ENCODE measurements around the gene GRIK3.

Gene GRIK3

DNA sequence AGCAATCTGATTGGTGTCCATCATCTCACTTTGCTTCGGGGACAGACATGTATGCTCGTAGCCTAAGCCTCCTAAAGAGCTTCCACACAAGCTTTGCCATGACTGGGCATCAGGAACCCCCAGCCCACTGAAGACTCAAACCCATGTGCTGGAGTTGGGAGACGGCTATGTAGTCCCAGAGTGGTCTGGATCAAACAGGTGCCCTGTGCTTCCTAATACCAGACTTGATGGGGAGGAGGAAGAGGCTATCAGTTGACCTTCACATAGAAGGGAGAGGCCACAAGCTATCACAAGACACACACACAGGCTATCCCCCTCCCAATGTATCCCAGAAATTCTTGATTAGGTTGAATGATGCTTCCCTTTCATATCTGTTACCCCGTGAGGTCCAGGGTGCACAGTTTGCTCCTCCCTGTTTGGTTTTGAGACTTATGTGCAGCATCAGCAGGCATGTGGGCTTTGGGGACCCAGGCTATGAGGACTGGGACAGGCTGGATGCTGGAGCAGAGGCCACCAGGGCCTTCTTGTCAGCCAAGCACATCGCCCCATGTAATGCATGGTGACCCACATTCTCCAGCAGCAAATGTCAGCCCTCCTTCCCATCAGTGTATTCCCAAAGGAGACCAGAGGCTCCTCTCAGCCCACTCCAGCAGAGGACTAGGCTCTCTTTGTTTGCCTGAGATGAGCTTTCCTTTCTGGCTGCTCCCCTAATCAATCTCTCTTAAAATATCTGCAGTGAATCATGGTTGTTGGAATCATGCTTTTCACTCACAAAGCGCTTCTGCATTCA lies 159.8 kb downstream of the GRIK3 start:
- Histone ChIP-seq H3K27ac (ENCODE audit: low read depth, low read length) (no peak overlapping the region), H3K27me3 (ENCODE audit: insufficient read depth, low read length) (no peaks in the 10 kb centered on the region), H2AFZ (ENCODE audit: low read length, unreplicated experiment) (no peak overlapping the region), H3K79me2 (ENCODE audit: control insufficient read depth, insufficient read depth, low read length, unreplicated experiment) (no peaks in the 10 kb centered on the region), H3K4me1 (ENCODE audit: control insufficient read depth, insufficient read depth, low read length, unreplicated experiment) (no peaks in the 10 kb centered on the region), H3K36me3 (ENCODE audit: insufficient read depth, low read length) (no peaks in the 10 kb centered on the region), H3K4me3 (ENCODE audit: low read depth, low read length) (no peak overlapping the region)

DNA sequence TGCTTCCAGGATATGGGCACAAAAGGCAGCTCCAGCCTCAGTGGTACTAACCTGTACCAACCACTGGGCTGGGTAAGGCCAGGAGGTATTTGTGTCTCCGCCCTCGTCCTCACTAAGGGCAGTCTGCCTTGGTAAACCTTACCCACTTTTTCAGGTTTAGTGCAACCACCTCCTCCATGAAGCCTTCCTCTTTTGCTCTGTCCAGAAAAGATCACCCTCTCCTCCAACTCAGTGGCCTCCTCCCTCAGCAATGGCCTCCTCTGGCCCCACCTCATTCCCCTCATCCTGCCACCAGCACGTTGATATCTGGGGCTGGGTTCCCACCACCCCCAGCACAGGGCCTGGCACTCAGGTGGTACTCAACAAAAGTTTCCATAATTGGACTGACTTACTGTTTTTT lies 161.5 kb downstream of the GRIK3 start:
- Histone ChIP-seq H3K27me3 (ENCODE audit: insufficient read depth, low read length) (no peaks in the 10 kb centered on the region), H2AFZ (ENCODE audit: low read length, unreplicated experiment) (no peak overlapping the region), H3K4me1 (ENCODE audit: control insufficient read depth, insufficient read depth, low read length, unreplicated experiment) (no peaks in the 10 kb centered on the region), H3K4me3 (ENCODE audit: low read depth, low read length) (no peak overlapping the region), H3K79me2 (ENCODE audit: control insufficient read depth, insufficient read depth, low read length, unreplicated experiment) (no peaks in the 10 kb centered on the region), H3K36me3 (ENCODE audit: insufficient read depth, low read length) (no peaks in the 10 kb centered on the region), H3K27ac (ENCODE audit: low read depth, low read length) (no peak overlapping the region)

DNA sequence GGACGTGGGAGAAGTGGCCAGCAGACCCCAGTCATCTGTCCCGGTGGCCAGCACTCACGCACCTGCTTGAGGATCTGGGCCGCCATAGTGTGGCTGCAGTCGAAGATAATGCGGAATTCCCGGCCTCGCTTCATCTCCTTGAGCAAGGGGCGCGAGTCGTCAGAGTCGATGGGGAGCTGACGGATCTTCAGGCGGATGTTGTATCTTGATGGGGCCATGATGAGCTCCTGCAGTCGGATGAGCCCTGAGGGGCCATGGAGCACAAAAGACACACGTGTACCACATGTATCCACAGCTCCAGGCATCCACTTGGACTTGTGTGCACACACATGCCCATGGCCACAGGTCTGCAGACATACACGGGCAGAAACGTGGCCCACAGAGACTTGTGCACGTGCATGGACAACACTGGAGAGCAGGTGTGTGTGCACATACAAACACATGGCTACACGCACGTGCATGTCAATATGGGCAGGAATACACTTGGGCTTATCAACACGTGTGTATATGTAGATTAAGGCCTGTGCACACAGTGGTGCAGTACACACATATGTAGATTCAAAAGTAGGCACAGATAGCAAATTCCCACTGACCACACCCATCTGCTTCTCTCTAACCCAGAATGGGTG lies 162.1 kb downstream of the GRIK3 start:
- H3K36me3 ChIP-seq (ENCODE audit: insufficient read depth, low read length) = no peaks in the 10 kb centered on the region
- no peak overlapping the region for H2AFZ ChIP-seq (ENCODE audit: low read length, unreplicated experiment)
- H3K27me3 ChIP-seq (ENCODE audit: insufficient read depth, low read length) = no peaks in the 10 kb centered on the region
- H3K79me2 ChIP-seq (ENCODE audit: control insufficient read depth, insufficient read depth, low read length, unreplicated experiment) = no peaks in the 10 kb centered on the region
- no peaks in the 10 kb centered on the region for H3K4me1 ChIP-seq (ENCODE audit: control insufficient read depth, insufficient read depth, low read length, unreplicated experiment)
- no peak overlapping the region for H3K4me3 ChIP-seq (ENCODE audit: low read depth, low read length)
- no peak overlapping the region for H3K27ac ChIP-seq (ENCODE audit: low read depth, low read length)

DNA sequence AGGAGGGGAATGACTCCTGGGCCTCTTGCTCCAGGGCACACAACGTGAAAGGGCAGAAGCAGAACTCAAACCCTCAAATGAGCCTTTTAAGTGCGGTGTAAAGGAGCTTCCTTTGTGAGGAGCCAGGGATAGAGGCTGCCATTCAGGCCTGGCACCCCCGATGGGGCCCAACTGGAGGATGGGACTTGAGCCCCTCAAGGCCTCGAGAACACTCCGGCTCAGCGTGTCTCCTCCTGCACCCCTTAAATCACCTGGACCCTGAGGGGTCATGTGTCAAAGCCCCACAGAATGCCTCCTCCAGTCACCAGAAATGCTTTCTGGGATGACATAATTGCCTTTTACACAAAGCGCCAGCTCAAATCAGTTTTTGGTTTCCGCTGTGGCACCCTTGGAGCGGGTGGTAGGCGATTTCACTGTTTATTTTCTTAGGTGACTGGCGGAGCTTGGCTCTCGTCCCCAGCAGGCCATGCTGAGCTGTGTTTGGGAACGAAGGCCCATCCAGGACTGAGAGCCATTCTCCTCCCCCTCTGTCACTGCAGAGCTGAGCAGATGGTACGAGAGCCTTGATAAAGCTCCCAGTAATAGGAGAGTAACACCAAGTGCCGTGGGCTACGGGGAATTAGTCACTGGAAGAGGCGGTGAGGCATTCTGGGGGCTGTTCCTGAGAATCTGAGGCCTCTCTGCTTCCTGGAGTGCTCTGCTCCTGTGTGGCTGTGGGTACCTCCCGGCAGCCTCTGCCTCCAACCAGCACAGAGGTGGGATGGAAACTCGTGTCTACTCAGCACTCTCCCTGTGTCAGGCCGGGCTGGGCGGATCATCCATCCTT lies 163.0 kb downstream of the GRIK3 start:
- Histone ChIP-seq H3K27me3 (ENCODE audit: insufficient read depth, low read length) (no peaks in the 10 kb centered on the region), H3K27ac (ENCODE audit: low read depth, low read length) (no peak overlapping the region), H3K79me2 (ENCODE audit: control insufficient read depth, insufficient read depth, low read length, unreplicated experiment) (no peaks in the 10 kb centered on the region), H3K36me3 (ENCODE audit: insufficient read depth, low read length) (no peaks in the 10 kb centered on the region), H3K4me1 (ENCODE audit: control insufficient read depth, insufficient read depth, low read length, unreplicated experiment) (no peaks in the 10 kb centered on the region), H3K4me3 (ENCODE audit: low read depth, low read length) (no peak overlapping the region), H2AFZ (ENCODE audit: low read length, unreplicated experiment) (no peak overlapping the region)

DNA sequence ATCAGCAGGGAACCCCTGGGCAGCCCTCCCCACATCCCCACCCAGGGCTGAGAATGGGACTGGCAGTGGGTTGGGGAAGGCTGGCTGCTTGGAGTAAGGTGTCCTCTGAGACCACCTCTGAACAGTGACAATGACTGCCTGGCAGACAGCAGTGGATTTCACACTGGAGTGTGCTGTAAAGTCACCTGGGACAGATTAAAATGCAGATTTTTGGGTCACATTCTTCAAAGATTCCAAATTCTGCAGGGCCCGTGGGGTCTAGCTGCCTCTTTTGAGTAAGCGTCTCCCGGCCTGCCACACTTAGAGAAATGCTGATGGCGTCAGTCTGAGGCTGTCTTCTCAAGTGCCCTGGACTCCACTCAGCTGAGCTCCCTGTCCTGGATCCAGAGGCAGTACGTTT lies 164.5 kb downstream of the GRIK3 start:
- H3K79me2 ChIP-seq (ENCODE audit: control insufficient read depth, insufficient read depth, low read length, unreplicated experiment) = no peaks in the 10 kb centered on the region
- no peak overlapping the region for H3K4me3 ChIP-seq (ENCODE audit: low read depth, low read length)
- H3K36me3 ChIP-seq (ENCODE audit: insufficient read depth, low read length) = no peaks in the 10 kb centered on the region
- no peaks in the 10 kb centered on the region for H3K4me1 ChIP-seq (ENCODE audit: control insufficient read depth, insufficient read depth, low read length, unreplicated experiment)
- no peak overlapping the region for H3K27ac ChIP-seq (ENCODE audit: low read depth, low read length)
- H2AFZ ChIP-seq (ENCODE audit: low read length, unreplicated experiment) = no peak overlapping the region
- H3K27me3 ChIP-seq (ENCODE audit: insufficient read depth, low read length) = no peaks in the 10 kb centered on the region

DNA sequence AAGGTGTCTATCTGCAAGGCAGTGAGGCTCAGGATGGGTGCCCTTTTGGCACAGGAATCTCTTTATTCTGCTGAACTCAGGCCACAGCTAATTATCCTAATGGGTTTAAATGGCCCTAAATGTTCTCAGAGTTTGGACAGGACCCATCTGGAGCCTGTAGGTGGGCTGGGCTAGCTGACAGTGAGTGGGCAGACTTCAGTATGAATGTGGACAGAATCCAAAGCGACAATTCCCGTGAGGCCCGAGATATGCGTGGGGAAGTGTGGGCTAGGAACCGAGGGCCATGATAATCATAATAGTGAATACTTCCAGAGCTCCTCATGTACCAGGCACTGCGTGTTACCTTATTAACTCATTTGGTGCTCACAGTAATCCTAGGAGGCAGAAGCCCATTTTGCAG lies 165.3 kb downstream of the GRIK3 start:
- H3K4me1 ChIP-seq (ENCODE audit: control insufficient read depth, insufficient read depth, low read length, unreplicated experiment) = no peaks in the 10 kb centered on the region
- H3K36me3 ChIP-seq (ENCODE audit: insufficient read depth, low read length) = no peaks in the 10 kb centered on the region
- no peaks in the 10 kb centered on the region for H3K27me3 ChIP-seq (ENCODE audit: insufficient read depth, low read length)
- H3K27ac ChIP-seq (ENCODE audit: low read depth, low read length) = no peak overlapping the region
- H3K79me2 ChIP-seq (ENCODE audit: control insufficient read depth, insufficient read depth, low read length, unreplicated experiment) = no peaks in the 10 kb centered on the region
- H2AFZ ChIP-seq (ENCODE audit: low read length, unreplicated experiment) = no peak overlapping the region
- H3K4me3 ChIP-seq (ENCODE audit: low read depth, low read length) = no peak overlapping the region

DNA sequence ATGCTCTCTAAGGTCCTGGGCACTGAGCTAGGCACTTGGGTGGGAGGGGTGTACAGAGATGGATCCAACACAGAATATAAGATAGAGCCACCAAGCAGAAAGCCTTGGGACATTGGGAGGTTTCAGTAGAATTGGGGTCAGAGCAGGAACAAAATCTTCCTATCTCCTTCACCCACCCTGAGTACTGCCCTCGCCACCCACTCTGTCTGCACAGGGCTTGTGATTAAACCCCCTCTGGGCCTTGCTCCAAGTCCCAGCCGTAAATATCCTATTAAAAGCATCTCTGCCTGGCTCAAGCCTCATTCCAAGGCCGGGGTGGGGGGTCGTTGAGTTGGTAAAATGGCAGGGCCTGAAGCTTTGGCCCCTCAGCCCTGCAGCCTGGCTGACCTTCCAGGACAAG lies 166.7 kb downstream of the GRIK3 start:
- Histone ChIP-seq H3K4me1 (ENCODE audit: control insufficient read depth, insufficient read depth, low read length, unreplicated experiment) (no peaks in the 10 kb centered on the region), H3K27me3 (ENCODE audit: insufficient read depth, low read length) (no peaks in the 10 kb centered on the region), H3K36me3 (ENCODE audit: insufficient read depth, low read length) (no peaks in the 10 kb centered on the region), H3K79me2 (ENCODE audit: control insufficient read depth, insufficient read depth, low read length, unreplicated experiment) (no peaks in the 10 kb centered on the region), H3K4me3 (ENCODE audit: low read depth, low read length) (no peak overlapping the region), H3K27ac (ENCODE audit: low read depth, low read length) (no peak overlapping the region), H2AFZ (ENCODE audit: low read length, unreplicated experiment) (no peak overlapping the region)

DNA sequence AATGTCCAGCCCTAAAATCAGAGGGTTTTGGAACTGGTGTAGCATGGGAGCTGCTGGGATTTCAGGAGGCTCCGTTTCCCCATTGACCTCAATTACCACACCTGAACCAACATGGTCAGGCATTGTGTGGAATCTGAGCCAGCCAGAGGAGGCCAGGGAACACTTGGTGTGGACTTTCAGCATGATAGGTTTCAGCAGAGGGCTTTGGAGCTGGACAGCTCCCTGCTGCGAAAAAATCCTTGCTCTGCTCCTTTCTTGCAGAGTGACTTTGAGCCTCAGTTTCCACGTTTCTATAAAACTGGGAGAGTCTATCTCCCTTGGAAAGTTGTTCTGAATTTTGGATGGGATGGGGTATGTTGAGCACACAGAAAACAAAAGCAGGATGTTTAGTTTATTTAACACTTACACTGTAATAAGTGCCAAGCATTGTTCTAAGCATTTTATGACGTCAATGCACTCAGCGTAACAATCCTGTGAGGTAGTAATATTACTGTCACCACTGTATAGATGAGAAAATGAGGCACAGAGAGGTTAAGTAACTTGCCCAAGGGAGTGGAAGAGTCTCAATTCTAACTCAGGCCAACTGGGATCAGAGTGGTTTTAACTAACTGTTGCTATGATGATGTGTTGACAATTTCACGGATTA lies 168.0 kb downstream of the GRIK3 start:
- Histone ChIP-seq H3K4me1 (ENCODE audit: control insufficient read depth, insufficient read depth, low read length, unreplicated experiment) (no peaks in the 10 kb centered on the region), H3K27me3 (ENCODE audit: insufficient read depth, low read length) (no peaks in the 10 kb centered on the region), H3K27ac (ENCODE audit: low read depth, low read length) (no peak overlapping the region), H3K4me3 (ENCODE audit: low read depth, low read length) (no peak overlapping the region), H3K79me2 (ENCODE audit: control insufficient read depth, insufficient read depth, low read length, unreplicated experiment) (no peaks in the 10 kb centered on the region), H2AFZ (ENCODE audit: low read length, unreplicated experiment) (no peak overlapping the region), H3K36me3 (ENCODE audit: insufficient read depth, low read length) (no peaks in the 10 kb centered on the region)

DNA sequence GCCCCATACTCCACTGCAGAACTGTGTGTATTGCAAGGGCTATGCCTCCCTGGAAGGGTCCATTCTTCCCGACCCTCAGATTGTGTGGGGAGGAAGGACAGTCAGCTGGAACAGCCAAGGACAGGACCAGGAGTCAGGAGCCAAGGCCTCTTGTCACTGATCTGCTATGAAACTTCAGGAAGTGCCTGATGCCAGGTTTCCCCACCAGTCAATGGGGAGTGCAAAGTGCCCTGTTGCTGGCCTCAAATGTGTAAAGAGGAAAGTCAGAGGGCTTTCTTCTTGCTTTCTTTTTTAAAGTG lies 168.8 kb downstream of the GRIK3 start:
- Histone ChIP-seq H3K4me1 (ENCODE audit: control insufficient read depth, insufficient read depth, low read length, unreplicated experiment) (no peaks in the 10 kb centered on the region), H3K79me2 (ENCODE audit: control insufficient read depth, insufficient read depth, low read length, unreplicated experiment) (no peaks in the 10 kb centered on the region), H3K36me3 (ENCODE audit: insufficient read depth, low read length) (no peaks in the 10 kb centered on the region), H2AFZ (ENCODE audit: low read length, unreplicated experiment) (no peak overlapping the region), H3K27ac (ENCODE audit: low read depth, low read length) (no peak overlapping the region), H3K4me3 (ENCODE audit: low read depth, low read length) (no peak overlapping the region), H3K27me3 (ENCODE audit: insufficient read depth, low read length) (no peaks in the 10 kb centered on the region)

DNA sequence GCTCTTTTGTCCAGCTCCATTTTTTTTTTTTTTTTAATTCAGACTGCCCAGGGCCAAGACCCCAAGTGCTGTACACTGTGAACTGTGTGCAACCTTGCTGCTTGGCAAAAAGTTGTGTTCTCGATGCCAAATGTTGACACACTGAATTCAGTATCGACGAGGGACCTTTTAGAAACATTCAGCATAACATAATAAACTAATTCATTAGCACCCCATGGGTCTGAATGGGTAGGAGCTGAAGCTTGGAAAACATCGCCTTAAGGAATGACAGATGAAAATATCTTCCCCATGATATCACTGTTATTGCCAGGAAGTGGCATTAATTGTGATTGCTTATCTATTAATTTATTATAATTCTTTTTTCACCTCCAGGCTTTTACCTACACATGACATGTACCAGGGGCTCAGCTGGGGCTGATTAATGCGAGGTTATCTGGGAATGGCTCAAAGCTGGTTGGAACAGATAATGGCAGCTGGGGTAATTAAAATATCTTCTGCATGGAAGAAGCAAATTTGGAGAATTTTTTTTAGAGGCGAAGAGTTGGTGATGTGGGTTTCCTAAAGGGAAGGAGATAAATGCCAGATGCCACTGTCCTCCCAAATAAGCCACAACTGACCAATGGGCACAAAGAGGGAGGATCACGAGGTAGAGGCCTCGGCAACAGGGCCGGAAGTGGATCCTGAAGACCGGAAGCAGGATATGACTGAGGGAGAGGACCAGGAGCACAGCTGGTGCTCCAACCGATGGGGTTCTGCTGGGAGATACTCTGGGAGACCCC lies 169.3 kb downstream of the GRIK3 start:
- Histone ChIP-seq H3K27me3 (ENCODE audit: insufficient read depth, low read length) (no peaks in the 10 kb centered on the region), H3K79me2 (ENCODE audit: control insufficient read depth, insufficient read depth, low read length, unreplicated experiment) (no peaks in the 10 kb centered on the region), H3K36me3 (ENCODE audit: insufficient read depth, low read length) (no peaks in the 10 kb centered on the region), H3K4me3 (ENCODE audit: low read depth, low read length) (no peak overlapping the region), H3K27ac (ENCODE audit: low read depth, low read length) (no peak overlapping the region), H3K4me1 (ENCODE audit: control insufficient read depth, insufficient read depth, low read length, unreplicated experiment) (no peaks in the 10 kb centered on the region), H2AFZ (ENCODE audit: low read length, unreplicated experiment) (no peak overlapping the region)
